Activated CD8-positive, alpha-beta memory T cell treated with anti-CD3 and anti-CD28 coated beads, Interleukin-2, amount 50 U/mL, for 24 hours (primary cell): ENCODE results near the gene WDR1.
A peak's percentile ranks its signal among the peaks of the same experiment; 100 is the strongest.

Source experiments
- DNase-seq: peaks from one replicate; pipeline ENCODE4 v3.0.0-alpha.2; 2020; ENCODE audit errors: extremely low read depth

Gene WDR1

DNA sequence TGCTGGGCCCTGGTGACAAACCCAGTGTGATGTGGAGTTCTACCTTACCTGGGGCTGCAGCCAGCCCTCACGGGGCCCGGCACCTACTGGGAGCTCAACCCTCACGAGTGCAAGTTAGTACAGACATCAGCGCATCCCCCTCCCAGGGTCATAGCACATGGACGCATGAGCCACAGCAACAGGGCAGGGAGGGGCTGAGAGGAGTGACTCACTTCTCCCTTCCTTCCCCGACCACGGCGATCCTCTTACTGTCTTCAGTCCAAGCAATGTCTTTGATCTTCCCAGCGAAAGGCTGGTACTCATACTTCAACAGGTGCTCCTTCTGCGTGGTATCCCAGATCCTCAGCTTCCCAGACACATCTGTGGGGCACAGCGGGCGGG lies 17.8 kb downstream of the WDR1 start:
- DNase-seq: no peak

- DNase-seq: no peak
Observed at GRCh38 chr4:10097906-10098779, 18.5 kb downstream of the WDR1 start.

DNA sequence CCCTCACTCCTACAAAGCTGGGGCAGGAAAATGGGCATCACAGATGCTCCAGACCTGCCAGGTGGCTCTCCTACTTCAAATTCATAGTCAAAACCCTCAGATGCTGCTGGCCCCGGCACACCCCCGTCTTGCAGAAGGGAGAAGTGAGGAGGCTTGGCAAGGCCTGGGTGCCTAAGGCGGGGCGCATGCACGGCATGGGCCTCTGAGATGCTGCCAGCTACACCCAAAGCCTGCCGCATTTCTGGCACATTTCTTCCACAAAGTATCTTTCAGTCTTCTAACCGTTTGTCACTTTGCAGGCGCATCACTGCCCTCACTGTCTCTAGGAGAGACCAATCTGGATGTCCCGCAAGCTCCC lies 19.6 kb downstream of the WDR1 start:
- no peak for DNase-seq

- peak; percentile 80 for DNase-seq
Observed at GRCh38 chr4:10096201-10096977, 20.2 kb downstream of the WDR1 start.

- no peak for DNase-seq
Observed at GRCh38 chr4:10095296-10095991, 21.2 kb downstream of the WDR1 start.

GRCh38 chr4:10094841-10095240 lies 21.8 kb downstream of the WDR1 start:
- no peak for DNase-seq

DNA sequence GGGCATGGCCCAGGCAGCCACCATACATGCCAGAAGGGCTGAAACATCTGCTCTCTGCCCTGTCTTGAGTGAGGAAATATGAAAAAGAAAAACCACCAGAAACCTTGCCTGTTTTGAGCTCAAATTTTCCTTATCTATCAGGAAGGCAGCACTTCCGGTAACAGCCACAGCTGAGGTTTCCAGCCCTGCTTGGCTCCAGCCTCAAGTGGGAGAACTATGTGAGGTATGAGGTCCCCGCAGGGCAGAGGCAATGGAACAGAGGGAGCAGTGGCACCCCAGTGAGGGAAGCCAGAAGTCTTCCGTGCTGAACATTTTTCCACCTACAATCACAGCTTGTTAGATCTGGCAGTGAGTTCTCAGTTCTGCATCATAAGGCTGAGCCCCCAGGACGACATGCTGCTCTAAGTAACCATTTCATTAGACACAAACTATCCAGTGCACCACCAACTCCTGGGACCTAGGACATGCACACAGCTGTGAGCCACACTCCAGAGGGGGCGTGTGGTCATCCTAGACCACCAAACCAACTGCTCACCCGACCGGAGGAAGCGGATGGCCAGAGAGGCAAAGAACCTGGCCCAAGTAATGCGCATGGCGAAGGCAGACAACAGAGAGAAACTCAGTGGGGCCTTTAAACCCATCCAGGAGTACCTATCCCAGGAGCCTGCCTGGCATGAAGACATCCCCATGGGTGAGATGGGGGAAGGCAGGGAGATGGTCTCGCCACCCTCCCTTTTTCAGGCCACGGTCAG lies 22.6 kb downstream of the WDR1 start:
- no peak for DNase-seq

DNA sequence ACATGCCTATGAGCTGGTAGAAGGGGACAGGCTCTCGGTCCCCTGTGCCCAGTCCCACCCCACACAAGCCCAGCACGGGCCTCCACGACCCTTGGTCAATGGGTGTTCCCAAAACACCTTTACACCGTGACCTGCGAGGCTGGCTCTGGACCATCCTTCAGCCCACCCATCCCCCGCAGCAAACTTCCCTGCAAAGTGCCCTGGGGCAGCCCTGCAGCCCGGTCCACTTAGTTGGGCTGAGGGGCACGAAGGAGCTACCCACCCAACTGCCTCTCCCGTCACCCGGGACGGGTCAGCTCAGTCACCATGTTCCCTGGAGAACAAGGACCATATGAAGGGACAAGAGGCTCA lies 23.4 kb downstream of the WDR1 start:
- DNase-seq: no peak

GRCh38 chr4:10092481-10093270 lies 23.9 kb downstream of the WDR1 start:
- no peak for DNase-seq

DNA sequence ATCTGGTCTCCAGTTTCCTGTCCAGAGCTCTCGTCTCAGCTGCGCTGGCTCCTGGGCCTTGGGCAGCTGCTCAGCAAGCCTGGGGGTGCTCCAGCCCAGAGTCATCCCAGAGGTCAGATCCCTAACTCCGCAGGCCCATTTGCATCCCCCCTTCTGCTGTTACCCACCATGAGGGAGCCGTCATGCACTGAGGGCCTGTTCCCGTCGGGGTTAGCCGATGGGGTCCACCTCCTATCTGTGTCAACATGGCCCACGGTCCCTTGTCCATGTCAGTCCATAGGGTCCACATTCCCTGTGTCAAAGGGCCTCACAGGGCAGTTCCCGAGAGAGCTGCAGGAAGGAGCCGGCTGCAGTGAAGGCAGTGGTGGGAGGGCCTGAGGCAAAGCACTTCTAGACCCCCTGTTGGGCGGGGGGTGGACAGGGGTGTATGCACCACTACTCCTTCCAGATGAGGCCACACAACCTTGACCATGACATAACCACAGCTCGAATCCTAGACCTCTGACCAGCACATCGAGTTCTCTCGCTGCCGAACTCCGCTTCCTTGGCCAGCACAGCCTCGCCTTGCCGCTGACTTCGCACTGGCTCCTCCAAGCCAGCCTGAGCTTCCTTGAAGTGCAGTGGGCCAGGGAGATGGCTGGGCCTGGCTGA lies 24.9 kb downstream of the WDR1 start:
- no peak for DNase-seq

DNA sequence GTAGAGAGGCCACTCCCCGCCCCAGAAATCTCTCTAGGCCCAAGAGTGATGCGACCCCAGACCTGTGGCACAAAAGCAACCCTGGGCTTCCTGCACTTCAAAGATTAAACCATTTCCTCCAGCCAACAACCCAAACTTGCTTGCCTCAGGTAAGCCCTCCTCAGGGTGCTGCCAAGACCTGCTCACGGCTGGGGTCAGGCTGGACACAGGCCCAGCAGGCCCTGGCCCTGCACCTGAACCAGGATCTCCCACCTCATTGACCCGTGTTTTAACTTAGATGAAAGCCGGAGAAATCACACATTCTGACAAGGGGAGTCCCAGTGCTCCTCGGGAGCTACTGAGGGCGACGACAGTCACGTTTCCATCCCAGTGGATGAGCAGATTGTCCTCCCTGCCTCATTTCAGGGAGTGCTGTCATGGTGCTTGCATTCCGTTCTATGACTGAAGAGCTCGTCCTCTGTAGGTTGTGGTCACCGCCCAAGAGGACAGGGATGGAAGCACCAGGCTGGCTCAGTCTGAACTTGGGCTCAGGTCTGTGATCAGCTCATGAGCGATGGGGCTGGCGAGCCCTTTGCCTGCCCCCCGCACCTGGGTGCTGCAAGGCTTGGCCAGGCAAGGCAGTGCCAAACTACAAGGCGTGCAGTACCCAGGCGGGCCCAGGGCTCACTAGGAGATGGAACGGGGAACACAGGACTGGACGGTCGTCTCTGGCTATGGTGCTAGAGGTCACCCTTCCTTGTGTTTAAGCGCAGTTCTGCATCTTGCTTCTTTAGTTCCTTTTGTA lies 25.9 kb downstream of the WDR1 start:
- DNase-seq: no peak

GRCh38 chr4:10089346-10089745 lies 27.3 kb downstream of the WDR1 start:
- no peak for DNase-seq

GRCh38 chr4:10088135-10089010 lies 28.2 kb downstream of the WDR1 start:
- no peak for DNase-seq

- DNase-seq: no peak
Observed at GRCh38 chr4:10087152-10087791, 29.3 kb downstream of the WDR1 start.

DNA sequence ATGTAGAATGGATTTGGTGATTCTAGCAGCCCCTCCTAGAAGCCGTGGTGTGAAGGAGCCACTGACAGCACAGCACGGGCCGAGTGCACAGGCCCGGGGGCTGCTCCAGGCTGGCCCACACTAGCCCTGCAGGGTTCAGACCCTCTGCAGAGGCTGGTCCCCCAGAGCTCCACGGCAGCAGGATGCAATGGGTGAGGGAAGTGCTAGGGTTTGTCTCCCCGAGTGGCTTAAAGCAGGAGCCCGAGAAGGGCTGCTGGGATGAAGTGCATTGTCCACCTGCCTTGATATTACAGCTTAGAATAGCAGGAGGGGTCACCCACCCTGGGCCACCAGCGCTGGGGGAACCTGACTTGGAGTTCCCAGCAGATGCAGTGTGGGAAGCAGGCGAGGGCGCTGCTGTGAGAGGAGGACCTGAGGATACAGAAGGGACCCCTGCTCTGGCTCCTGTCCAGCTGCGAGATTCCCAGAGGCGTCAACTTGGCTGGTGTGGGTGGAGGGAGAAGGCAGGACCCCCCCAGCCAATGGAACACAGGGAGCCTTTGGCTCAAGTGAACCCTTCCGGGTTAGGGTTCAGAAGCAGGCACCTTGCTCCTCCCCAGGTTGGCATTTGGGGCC lies 30.0 kb downstream of the WDR1 start:
- DNase-seq: no peak

DNA sequence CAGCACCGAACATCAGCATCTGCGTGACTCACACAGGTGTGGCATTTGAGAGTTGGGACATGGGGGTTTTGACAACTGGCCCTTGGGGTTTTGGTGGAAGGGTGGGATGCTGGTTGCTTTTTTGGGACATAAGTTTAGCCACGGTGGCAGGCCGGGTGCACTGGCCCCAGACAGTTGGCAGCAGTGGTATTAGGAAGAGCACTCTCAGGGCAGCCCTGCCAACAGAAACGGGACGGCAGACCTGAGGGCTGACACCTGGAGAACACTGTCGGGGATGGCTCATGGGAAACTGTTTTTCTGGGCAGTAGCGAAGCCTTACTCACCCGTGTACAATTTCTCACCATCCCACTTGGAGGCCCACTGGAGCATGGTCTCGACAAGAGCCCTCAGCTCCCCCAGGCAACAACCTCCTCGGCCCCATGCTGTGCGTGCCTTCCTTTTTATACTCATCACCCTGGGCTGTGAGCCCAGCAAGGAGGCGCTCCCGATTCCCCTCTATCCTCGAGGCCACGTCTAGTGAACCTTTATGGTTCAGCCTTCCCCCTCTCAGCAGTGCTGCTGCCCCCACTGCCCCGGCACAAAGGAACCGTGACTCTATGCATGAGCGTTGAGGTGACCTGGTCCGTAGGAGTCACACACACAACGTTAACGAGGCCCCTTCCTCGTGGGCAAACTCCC lies 30.6 kb downstream of the WDR1 start:
- DNase-seq: no peak

DNA sequence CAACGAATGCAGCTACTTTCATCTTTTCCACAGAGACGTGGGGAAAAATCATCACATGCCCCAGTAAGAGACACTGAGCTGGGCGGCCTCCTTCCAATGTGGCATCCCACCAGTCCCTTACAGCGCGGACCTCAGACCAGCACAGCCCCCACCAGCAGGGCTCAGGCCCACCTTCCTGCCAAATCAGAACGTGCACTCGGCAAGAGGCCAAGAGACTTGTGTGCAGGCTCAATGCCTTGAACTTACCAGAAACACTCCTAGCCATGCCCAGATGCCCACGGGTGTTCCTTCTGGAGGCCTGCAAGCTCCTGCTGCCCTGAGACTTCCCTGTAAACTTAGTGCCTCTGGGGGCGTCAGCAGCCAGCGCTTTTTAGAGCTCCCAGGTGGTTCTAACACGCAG lies 31.2 kb downstream of the WDR1 start:
- no peak for DNase-seq
